Measurements from ENCODE around the gene FRY.

DNA sequence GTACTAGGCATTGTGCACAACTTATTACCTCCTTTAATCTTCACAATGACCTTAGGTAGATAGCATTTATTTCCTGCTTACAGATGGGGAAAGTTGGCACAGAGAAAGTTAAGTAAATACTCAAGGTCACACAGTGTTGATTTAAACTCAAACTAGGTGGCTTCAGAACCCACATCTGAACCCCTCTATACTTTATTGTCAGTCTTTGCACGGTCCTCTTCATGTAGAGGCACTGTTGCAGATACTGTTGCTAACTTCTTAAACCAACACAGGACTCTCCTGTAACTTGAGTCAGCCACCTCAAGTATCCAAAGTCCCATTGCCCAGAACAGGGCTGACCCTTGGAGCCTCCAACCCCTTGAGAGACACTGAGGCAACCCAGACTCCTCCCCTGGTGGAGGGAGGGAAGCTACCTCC lies 48.8 kb downstream of the FRY start:
- TF ChIP-seq, protein P1, sequence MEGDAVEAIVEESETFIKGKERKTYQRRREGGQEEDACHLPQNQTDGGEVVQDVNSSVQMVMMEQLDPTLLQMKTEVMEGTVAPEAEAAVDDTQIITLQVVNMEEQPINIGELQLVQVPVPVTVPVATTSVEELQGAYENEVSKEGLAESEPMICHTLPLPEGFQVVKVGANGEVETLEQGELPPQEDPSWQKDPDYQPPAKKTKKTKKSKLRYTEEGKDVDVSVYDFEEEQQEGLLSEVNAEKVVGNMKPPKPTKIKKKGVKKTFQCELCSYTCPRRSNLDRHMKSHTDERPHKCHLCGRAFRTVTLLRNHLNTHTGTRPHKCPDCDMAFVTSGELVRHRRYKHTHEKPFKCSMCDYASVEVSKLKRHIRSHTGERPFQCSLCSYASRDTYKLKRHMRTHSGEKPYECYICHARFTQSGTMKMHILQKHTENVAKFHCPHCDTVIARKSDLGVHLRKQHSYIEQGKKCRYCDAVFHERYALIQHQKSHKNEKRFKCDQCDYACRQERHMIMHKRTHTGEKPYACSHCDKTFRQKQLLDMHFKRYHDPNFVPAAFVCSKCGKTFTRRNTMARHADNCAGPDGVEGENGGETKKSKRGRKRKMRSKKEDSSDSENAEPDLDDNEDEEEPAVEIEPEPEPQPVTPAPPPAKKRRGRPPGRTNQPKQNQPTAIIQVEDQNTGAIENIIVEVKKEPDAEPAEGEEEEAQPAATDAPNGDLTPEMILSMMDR (IDR thresholded peaks at IDR 0.05 in 8 of 11, conservative IDR thresholded peaks at IDR 0.05 in 3 of 11), result no peak
- no peak for TF ChIP-seq POLR2AphosphoS5 (IDR thresholded peaks at IDR 0.05)
